Suprapubic skin (tissue), 4 donors: Measurements from ENCODE around the gene SPOCD1. TPM values are rescaled to one million over a fixed set of nuclear protein-coding genes. Genes with fewer than 3 reads are reported as not detected.
A peak's percentile ranks its signal among the peaks of the same experiment; 100 is the strongest.

ENCODE experiments used
- DNase-seq, 2 donors: peaks; one replicate each; pipeline ENCODE4 v3.0.0-alpha.2; 2019; ENCODE audit warnings: low spot score in 2 of 2
- H3K27ac ChIP-seq: fragments of 200-600 bp; sonication (generic); one replicate; pipeline ENCODE4 v1.5.1; 2019
- H3K27me3 ChIP-seq: fragments of 200-600 bp; sonication (generic); one replicate; pipeline ENCODE4 v1.5.1; 2019
- H3K36me3 ChIP-seq: fragments of 200-600 bp; sonication (generic); one replicate; pipeline ENCODE4 v1.5.1; 2019
- H3K4me1 ChIP-seq: fragments of 200-600 bp; sonication (generic); one replicate; pipeline ENCODE4 v1.5.1; 2019
- H3K4me3 ChIP-seq: fragments of 200-600 bp; sonication (generic); one replicate; pipeline ENCODE4 v1.5.1; 2019; ENCODE audit warnings: mild to moderate bottlenecking
- H3K9me3 ChIP-seq: fragments of 200-600 bp; sonication (generic); one replicate; pipeline ENCODE4 v1.5.1; 2019
- EP300 ChIP-seq: sonication (generic); formaldehyde crosslinking; IDR thresholded peaks from one replicate; pipeline ENCODE4 v1.6.1; 2017; ENCODE audit warnings: antibody characterized with exemption
- POLR2A ChIP-seq, 2 donors: fragments of 450-650 bp; IDR thresholded peaks; one replicate each; pipeline ENCODE4 v1.6.1; 2017; ENCODE audit warnings: antibody characterized with exemption in 2 of 2, mild to moderate bottlenecking in 2 of 2, moderate library complexity in 2 of 2
- POLR2AphosphoS5 ChIP-seq, 3 donors: sonication (generic); formaldehyde crosslinking; IDR thresholded peaks; one replicate each; pipeline ENCODE4 v1.6.1; 2017; ENCODE audit warnings: antibody characterized with exemption in 3 of 3
- WGBS: methylation state at CpG from one replicate; pipeline ENCODE4 v1.1.5; 2018; 5-methylcytosine and 5-hydroxymethylcytosine counted together
- total RNA-seq, 4 donors: library from RNA; depleted of rRNA; stranded (reverse); fragments of >200 nt; gene quantifications; one replicate each; pipeline ENCODE4 v1.1.0, GENCODE V29; 2016
- TF ChIP-seq, protein P1 (sequence below), 2 donors: fragments of 200-600 bp in 1 of 2; fragments of 450-650 bp in 1 of 2; sonication (generic) in 1 of 2; IDR thresholded peaks; one replicate each; pipeline ENCODE4 v1.5.1; 2016 to 2019; ENCODE audit warnings: antibody characterized with exemption in 2 of 2, mild to moderate bottlenecking in 1 of 2, moderate library complexity in 1 of 2

Gene SPOCD1
- total RNA-seq, 4 donors from 2014 or later = 3.2 TPM; not detected in 3

GRCh38 chr1:31792116-31792515 is 23.7 kb downstream of the SPOCD1 start:
- H3K9me3 ChIP-seq = no peaks in the 10 kb centered on the region
- no peaks in the 10 kb centered on the region for H3K36me3 ChIP-seq
- peaks cover 17% of the 10 kb centered on the region for H3K4me1 ChIP-seq
- no peak for TF ChIP-seq POLR2AphosphoS5 (IDR thresholded peaks at IDR 0.05)
- no peak for TF ChIP-seq POLR2A (IDR thresholded peaks at IDR 0.05)
- TF ChIP-seq, protein P1, sequence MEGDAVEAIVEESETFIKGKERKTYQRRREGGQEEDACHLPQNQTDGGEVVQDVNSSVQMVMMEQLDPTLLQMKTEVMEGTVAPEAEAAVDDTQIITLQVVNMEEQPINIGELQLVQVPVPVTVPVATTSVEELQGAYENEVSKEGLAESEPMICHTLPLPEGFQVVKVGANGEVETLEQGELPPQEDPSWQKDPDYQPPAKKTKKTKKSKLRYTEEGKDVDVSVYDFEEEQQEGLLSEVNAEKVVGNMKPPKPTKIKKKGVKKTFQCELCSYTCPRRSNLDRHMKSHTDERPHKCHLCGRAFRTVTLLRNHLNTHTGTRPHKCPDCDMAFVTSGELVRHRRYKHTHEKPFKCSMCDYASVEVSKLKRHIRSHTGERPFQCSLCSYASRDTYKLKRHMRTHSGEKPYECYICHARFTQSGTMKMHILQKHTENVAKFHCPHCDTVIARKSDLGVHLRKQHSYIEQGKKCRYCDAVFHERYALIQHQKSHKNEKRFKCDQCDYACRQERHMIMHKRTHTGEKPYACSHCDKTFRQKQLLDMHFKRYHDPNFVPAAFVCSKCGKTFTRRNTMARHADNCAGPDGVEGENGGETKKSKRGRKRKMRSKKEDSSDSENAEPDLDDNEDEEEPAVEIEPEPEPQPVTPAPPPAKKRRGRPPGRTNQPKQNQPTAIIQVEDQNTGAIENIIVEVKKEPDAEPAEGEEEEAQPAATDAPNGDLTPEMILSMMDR (IDR thresholded peaks at IDR 0.05) = no peak
- TF ChIP-seq EP300 = no peak
- 81% methylated on average over 6 of the region's 11 CpGs for WGBS
- H3K4me3 ChIP-seq = no peak overlapping the region
- peaks cover 8% of the 10 kb centered on the region for H3K27me3 ChIP-seq
- no peak overlapping the region for H3K27ac ChIP-seq
- peak; percentile 34 to 65 for DNase-seq

DNA sequence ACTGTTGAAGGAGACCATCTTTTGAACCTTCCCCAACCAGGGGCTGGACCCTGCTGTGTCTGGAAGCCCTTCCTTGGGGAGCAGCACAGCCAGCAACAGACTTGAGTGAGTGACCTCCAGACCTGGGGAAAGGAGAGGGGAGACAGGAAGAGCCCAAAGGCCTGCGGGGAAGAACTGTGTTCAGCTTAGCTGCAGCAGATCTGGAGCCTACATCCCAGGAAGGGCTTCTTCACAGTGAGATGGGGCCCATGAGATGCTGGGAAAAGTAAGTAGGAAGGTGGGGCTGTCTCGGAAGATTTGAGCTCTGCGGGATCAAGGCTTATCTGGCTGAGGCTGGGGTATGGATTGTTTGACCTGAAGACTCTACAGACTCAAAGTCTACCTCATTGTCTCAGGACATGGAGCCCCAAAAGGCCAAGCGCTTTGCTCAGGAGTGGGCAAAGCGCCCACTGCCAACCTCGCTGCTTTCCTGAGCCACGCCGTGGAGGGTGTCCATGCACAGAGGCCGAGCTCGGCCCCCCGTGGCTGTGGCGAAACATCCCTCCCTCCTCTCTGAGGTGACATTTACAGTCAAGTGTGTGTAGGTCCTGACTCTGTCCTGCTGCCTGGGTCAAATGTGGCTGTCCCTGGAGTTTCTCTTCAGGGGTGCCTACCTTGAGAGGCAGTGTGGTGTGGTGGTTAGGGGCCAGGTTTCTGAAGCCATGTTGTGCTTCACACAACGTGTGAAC is 24.5 kb downstream of the SPOCD1 start:
- Histone ChIP-seq H3K4me3 (no peak overlapping the region), H3K27ac (no peak overlapping the region), H3K36me3 (no peaks in the 10 kb centered on the region), H3K9me3 (no peaks in the 10 kb centered on the region), H3K27me3 (peaks cover 2% of the 10 kb centered on the region), H3K4me1 (peaks cover 17% of the 10 kb centered on the region)
- TF ChIP-seq POLR2A (IDR thresholded peaks at IDR 0.05) (no peak), EP300 (no peak), POLR2AphosphoS5 (IDR thresholded peaks at IDR 0.05) (no peak)
- TF ChIP-seq, protein P1 (IDR thresholded peaks at IDR 0.05) = no peak
- peak in 1 of 2 donors; percentile 40 for DNase-seq
- WGBS = 81% methylated on average over 6 of the region's 13 CpGs

GRCh38 chr1:31790641-31791091 is 25.2 kb downstream of the SPOCD1 start:
- H3K4me1 ChIP-seq = peaks cover 17% of the 10 kb centered on the region
- no peak overlapping the region for H3K4me3 ChIP-seq
- no peaks in the 10 kb centered on the region for H3K36me3 ChIP-seq
- peak in 1 of 2 donors; percentile 52 for DNase-seq
- no peak for TF ChIP-seq POLR2A (IDR thresholded peaks at IDR 0.05)
- TF ChIP-seq POLR2AphosphoS5 (IDR thresholded peaks at IDR 0.05) = no peak
- no peak for TF ChIP-seq EP300
- TF ChIP-seq, protein P1 (IDR thresholded peaks at IDR 0.05) = no peak
- H3K27ac ChIP-seq = no peak overlapping the region
- H3K9me3 ChIP-seq = no peaks in the 10 kb centered on the region
- H3K27me3 ChIP-seq = no peaks in the 10 kb centered on the region
- WGBS = 87% methylated on average over 9 of the region's 11 CpGs

DNA sequence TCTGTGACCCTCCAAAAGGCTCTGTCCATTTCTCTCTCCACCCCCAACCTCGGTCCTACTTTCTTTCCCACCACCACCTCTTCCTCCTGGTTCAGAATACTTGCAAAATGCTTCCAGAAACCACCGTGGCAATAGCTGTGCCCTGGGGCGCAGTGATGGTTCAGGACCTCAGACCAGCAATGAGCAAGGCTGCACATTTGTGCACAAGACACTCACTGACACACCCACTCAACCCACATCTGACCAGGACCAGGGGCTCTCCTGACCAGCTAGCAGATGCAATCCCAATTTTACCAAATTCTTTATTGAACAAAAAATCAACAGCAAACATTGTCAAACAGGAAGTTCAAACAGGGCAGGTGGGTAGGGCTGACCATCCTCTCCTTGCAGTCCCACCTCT is 25.7 kb downstream of the SPOCD1 start:
- 69% methylated on average over 3 of the region's 3 CpGs for WGBS
- Histone ChIP-seq H3K36me3 (no peaks in the 10 kb centered on the region), H3K4me3 (no peak overlapping the region), H3K27me3 (no peaks in the 10 kb centered on the region), H3K9me3 (no peaks in the 10 kb centered on the region), H3K27ac (no peak overlapping the region), H3K4me1 (peaks cover 17% of the 10 kb centered on the region)
- peak in 1 of 2 donors; percentile 41 for DNase-seq
- TF ChIP-seq POLR2AphosphoS5 (IDR thresholded peaks at IDR 0.05) (no peak), POLR2A (IDR thresholded peaks at IDR 0.05) (no peak), EP300 (no peak)
- TF ChIP-seq, protein P1 (IDR thresholded peaks at IDR 0.05) = no peak

GRCh38 chr1:31789259-31790065 is 26.4 kb downstream of the SPOCD1 start:
- H3K4me1 ChIP-seq = peaks cover 17% of the 10 kb centered on the region
- no peaks in the 10 kb centered on the region for H3K27me3 ChIP-seq
- no peaks in the 10 kb centered on the region for H3K9me3 ChIP-seq
- 45% methylated on average over 5 of the region's 26 CpGs for WGBS
- DNase-seq = peak; percentile 97 to 98
- TF ChIP-seq POLR2AphosphoS5 (IDR thresholded peaks at IDR 0.05) (no peak), POLR2A (IDR thresholded peaks at IDR 0.05) (no peak), EP300 (no peak)
- TF ChIP-seq, protein P1 (IDR thresholded peaks at IDR 0.05) = peak; percentile 89 to 95
- peak overlapping the region; percentile 61 for H3K4me3 ChIP-seq
- H3K36me3 ChIP-seq = no peaks in the 10 kb centered on the region
- peak overlapping the region; percentile 80 for H3K27ac ChIP-seq
